HepG2 (cell line): ENCODE data around the gene SNRPD2. TPM values are rescaled to one million over a fixed set of nuclear protein-coding genes. Genes with fewer than 3 reads are reported as not detected.

Experiments
- FOXO1 ChIP-seq: sonication (generic); formaldehyde crosslinking; IDR thresholded peaks from 2 replicates; pipeline ENCODE4 v1.4.0; 2020; ENCODE audit warnings: missing genetic modification reagents
- GABPA ChIP-seq, 2 experiments: IDR thresholded peaks; 2 replicates each; pipeline ENCODE4 v1.6.1; 2011 to 2016; ENCODE audit warnings: low read depth in 2 of 2, low read length in 1 of 2, missing biosample characterization in 1 of 2, missing genetic modification characterization in 1 of 2
- GATA4 ChIP-seq: sonication (generic); IDR thresholded peaks from 2 replicates; pipeline ENCODE4 v1.6.1; 2016; ENCODE audit warnings: antibody characterized with exemption, low read depth, borderline replicate concordance
- GFI1 ChIP-seq: sonication (generic); formaldehyde crosslinking; IDR thresholded peaks from 2 replicates; pipeline ENCODE4 v1.5.0; 2020; ENCODE audit warnings: missing genetic modification reagents, mild to moderate bottlenecking, borderline replicate concordance
- GTF3A ChIP-seq: sonication (generic); formaldehyde crosslinking; conservative IDR thresholded peaks from 2 replicates; pipeline ENCODE4 v1.4.0; 2020; ENCODE audit warnings: mild to moderate bottlenecking, missing genetic modification reagents
- HMG20B ChIP-seq: conservative IDR thresholded peaks from 2 replicates; pipeline ENCODE4 v1.6.1; 2016; ENCODE audit warnings: missing genetic modification reagents, missing compliant biosample characterization
- IRX3 ChIP-seq: sonication (generic); formaldehyde crosslinking; IDR thresholded peaks from 2 replicates; pipeline ENCODE4 v1.8.1; 2023; ENCODE audit warnings: mild to moderate bottlenecking, low read depth, missing genetic modification reagents, borderline replicate concordance
- JUNB ChIP-seq: sonication (generic); formaldehyde crosslinking; IDR thresholded peaks from 2 replicates; pipeline ENCODE4 v1.8.0; 2022; ENCODE audit warnings: missing genetic modification reagents, mild to moderate bottlenecking, borderline replicate concordance
- PCBP1 ChIP-seq: fragments of 200-400 bp; formaldehyde crosslinking; IDR thresholded peaks from 2 replicates; pipeline ENCODE4 v1.6.1; 2017; ENCODE audit warnings: mild to moderate bottlenecking, low read depth, low read length, borderline replicate concordance
- PLRG1 ChIP-seq: fragments of 450-650 bp; conservative IDR thresholded peaks from 2 replicates; pipeline ENCODE4 v1.6.1; 2016
- RAD21 ChIP-seq: fragments of 450-650 bp; formaldehyde crosslinking; IDR thresholded peaks from 2 replicates; pipeline ENCODE4 v1.5.0; 2020; ENCODE audit warnings: mild to moderate bottlenecking
- SNRNP70 ChIP-seq: fragments of 200-400 bp; formaldehyde crosslinking; IDR thresholded peaks from 2 replicates; pipeline ENCODE4 v1.6.1; 2017; ENCODE audit warnings: mild to moderate bottlenecking, low read depth, low read length, moderate library complexity
- ZFP41 ChIP-seq: sonication (generic); formaldehyde crosslinking; IDR thresholded peaks from 2 replicates; pipeline ENCODE4 v1.4.0; 2020; ENCODE audit warnings: mild to moderate bottlenecking, missing genetic modification reagents, borderline replicate concordance
- ZNF18 ChIP-seq: sonication (generic); formaldehyde crosslinking; IDR thresholded peaks from 2 replicates; pipeline ENCODE4 v1.8.0; 2022; ENCODE audit warnings: mild to moderate bottlenecking, missing genetic modification reagents; ENCODE audit not compliant: insufficient replicate concordance
- ZNF318 ChIP-seq: sonication (generic); formaldehyde crosslinking; IDR thresholded peaks from 2 replicates; pipeline ENCODE4 v1.4.0; 2020; ENCODE audit warnings: mild to moderate bottlenecking, missing genetic modification reagents
- ZNF446 ChIP-seq: sonication (generic); formaldehyde crosslinking; IDR thresholded peaks from 2 replicates; pipeline ENCODE4 v1.5.0; 2020; ENCODE audit warnings: mild to moderate bottlenecking, missing genetic modification reagents
- ZNF629 ChIP-seq: sonication (generic); formaldehyde crosslinking; conservative IDR thresholded peaks from 2 replicates; pipeline ENCODE4 v1.5.0; 2020; ENCODE audit warnings: missing genetic modification reagents
- ZNF678 ChIP-seq: sonication (generic); formaldehyde crosslinking; IDR thresholded peaks from 2 replicates; pipeline ENCODE4 v1.4.0; 2020; ENCODE audit warnings: mild to moderate bottlenecking, missing genetic modification reagents
- polyA plus RNA-seq, 8 experiments: library from polyadenylated mRNA; depleted of rRNA in 3 of 8; stranded (reverse) in 7 of 8; unstranded in 1 of 8; fragments of >200 nt; fragmentation: Illumina TruSeq in 4 of 8; extraction: Trizol in 4 of 8; gene quantifications; 2 replicates each; pipeline versions ENCODE4 v1.2.1 to v1.2.3, GENCODE V29; 2011 to 2016; ENCODE audit warnings: low read depth in 4 of 8, missing spikeins in 1 of 8, mixed read lengths in 1 of 8; ENCODE audit not compliant: insufficient read depth in 1 of 8
- total RNA-seq, 5 experiments: library from RNA; depleted of rRNA; stranded (reverse); fragments of >200 nt; fragmentation: Illumina TruSeq; extraction: Trizol; gene quantifications; 2 replicates each; pipeline ENCODE4 v1.2.3, GENCODE V29; 2016; ENCODE audit warnings: low read depth in 1 of 5

Gene SNRPD2
- total and polyA plus RNA-seq, 2 of the 13 experiments (the other 11 are each of a cell fraction or from before 2014, with no cell fraction given) = 299 to 485 TPM

GRCh38 chr19:45717131-45717982 is 25.6 kb upstream of the SNRPD2 start (continued):
- TF ChIP-seq ZNF318 (CRISPR knock-in tag) (no peak), PCBP1 (no peak), ZNF446 (no peak), GABPA (IDR thresholded peaks at IDR 0.05; ENCODE audit: low read depth, low read length) (peak; percentile 22; the same call in 1 of the 2 replicates), GABPA (CRISPR knock-in tag; IDR thresholded peaks at IDR 0.05; ENCODE audit: low read depth) (peak; percentile 77), JUNB (CRISPR knock-in tag) (no peak), ZFP41 (CRISPR knock-in tag) (no peak), ZNF678 (no peak), RAD21 (CRISPR knock-in tag) (peak; percentile 8; the same call in 1 of the 2 replicates), PLRG1 (no peak), ZNF18 (CRISPR knock-in tag) (peak; percentile 58), ZNF629 (CRISPR knock-in tag) (0 out of 2 replicates have a peak, but pooled peaks have one; percentile 21), GTF3A (CRISPR knock-in tag) (no peak), GFI1 (CRISPR knock-in tag) (peak; percentile 82), IRX3 (no peak), SNRNP70 (no peak), HMG20B (peak; percentile 71), GATA4 (0 out of 2 replicates have a peak, but pooled peaks have one; percentile 14), FOXO1 (peak; percentile 56; the same call in 1 of the 2 replicates)
